AG09319 (cell line): ENCODE results near the gene SNX12.

ENCODE experiments used
- DNase-seq: peaks from one replicate; pipeline ENCODE4 v3.0.0-alpha.2; 2010; ENCODE audit warnings: low read depth; ENCODE audit errors: extremely low read depth
- CTCF ChIP-seq: IDR thresholded peaks from 2 replicates; pipeline ENCODE4 v1.5.1; 2011; ENCODE audit warnings: low read depth, mild to moderate bottlenecking, inconsistent platforms, low read length, moderate library complexity

Gene SNX12

DNA sequence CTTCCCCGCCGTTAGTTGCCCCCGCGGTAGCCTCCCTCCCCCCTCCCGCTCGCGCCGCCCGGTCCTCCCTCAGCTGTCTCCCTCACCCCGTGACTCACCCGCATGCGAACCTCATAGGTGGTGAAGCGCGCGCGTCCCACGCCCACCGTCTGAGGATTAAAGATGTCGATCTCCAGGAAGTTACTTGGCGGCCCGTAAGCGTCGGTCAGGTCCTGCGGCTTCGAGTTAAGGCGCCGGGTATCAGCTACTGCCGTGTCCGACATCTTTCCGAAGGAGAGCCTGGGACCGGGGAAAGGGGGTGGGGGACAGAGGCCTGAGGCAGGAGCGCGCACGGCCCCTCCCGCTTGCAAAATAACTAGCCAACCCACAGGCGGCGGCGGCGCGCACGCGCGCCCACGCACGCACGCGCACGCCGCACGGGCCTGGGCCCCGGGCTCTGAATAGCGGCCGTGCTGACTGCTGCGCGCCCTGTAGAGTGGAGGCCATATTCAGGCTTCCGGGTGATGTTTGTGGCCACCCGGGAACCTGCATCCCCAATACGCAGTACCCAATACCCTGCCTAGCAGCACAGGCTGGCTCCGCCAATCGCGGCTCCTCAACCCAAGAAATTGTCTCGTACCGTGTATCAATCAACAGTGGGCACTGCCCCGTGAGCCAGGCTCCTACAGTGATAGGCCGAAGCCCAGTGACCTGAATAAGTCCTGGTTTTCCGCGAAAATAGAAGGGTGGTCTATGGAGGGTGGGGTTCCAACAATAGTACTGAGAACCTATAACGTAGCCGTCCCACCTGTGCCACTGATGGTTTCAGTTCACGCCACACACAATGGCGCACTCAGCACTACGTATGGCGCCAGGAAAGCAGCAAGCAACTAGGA lies at the start of gene SNX12:
TSS of gene SNX12 (minus strand) at position 291 of the 875 bp plus-strand sequence. CDS start at position 263, 28 bp downstream.
- no peak for TF ChIP-seq CTCF
- peak; percentile 87 for DNase-seq

- DNase-seq, result no peak
- no peak for TF ChIP-seq CTCF
Measured at GRCh38 chrX:71117358-71117757, 49.2 kb upstream of the SNX12 start.

- no peak for TF ChIP-seq CTCF
- DNase-seq, result no peak
Measured at GRCh38 chrX:71111921-71112431, 43.8 kb upstream of the SNX12 start.

GRCh38 chrX:71111141-71111843 lies 43.2 kb upstream of the SNX12 start, which contains the start of gene IL2RG:
Gene IL2RG, minus strand, starts transcription at chrX:71111577. Its CDS starts 38 bp downstream, at chrX:71111539.
- TF ChIP-seq CTCF, result no peak
- DNase-seq, result no peak

GRCh38 chrX:71109051-71109450 lies 40.9 kb upstream of the SNX12 start:
- TF ChIP-seq CTCF, result no peak
- no peak for DNase-seq

DNA sequence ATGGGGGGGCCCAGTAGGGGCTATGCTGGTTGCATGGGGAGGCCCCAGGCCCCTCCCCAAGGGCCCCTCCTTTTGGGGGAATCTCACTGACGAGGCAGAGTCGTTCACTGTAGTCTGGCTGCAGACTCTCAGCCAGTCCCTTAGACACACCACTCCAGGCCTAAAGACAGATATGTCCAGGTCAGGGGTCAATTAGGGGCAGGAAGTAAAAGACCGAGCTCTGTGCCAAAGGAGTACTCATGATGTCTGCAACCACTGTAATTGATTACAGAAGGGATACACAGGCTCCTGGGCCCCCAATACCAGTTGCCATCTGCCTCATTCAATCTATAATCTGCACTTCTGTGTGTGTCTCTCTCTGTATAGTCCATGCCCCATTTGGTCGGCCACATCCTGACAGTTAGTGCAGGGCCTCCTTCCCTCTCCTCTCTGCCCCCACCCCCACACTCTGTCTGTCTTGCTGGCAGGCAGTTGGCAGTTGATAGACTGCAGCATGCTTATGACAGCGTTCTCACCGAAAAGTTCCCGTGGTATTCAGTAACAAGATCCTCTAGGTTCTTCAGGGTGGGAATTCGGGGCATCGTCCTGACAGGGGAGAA lies 39.7 kb upstream of the SNX12 start:
- no peak for DNase-seq
- no peak for TF ChIP-seq CTCF
